GM21423 (cell line): ENCODE results near the gene RNASET2.
A peak's percentile ranks its signal among the peaks of the same experiment; 100 is the strongest.

Source experiments
- ATAC-seq: cut with Tn5 transposase; IDR thresholded peaks from one replicate; pipeline ENCODE4 v1.9.1; 2021; ENCODE audit warnings: mild to moderate bottlenecking, moderate library complexity; ENCODE audit not compliant: unreplicated experiment

RNASET2 gene, protein sequence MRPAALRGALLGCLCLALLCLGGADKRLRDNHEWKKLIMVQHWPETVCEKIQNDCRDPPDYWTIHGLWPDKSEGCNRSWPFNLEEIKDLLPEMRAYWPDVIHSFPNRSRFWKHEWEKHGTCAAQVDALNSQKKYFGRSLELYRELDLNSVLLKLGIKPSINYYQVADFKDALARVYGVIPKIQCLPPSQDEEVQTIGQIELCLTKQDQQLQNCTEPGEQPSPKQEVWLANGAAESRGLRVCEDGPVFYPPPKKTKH

DNA sequence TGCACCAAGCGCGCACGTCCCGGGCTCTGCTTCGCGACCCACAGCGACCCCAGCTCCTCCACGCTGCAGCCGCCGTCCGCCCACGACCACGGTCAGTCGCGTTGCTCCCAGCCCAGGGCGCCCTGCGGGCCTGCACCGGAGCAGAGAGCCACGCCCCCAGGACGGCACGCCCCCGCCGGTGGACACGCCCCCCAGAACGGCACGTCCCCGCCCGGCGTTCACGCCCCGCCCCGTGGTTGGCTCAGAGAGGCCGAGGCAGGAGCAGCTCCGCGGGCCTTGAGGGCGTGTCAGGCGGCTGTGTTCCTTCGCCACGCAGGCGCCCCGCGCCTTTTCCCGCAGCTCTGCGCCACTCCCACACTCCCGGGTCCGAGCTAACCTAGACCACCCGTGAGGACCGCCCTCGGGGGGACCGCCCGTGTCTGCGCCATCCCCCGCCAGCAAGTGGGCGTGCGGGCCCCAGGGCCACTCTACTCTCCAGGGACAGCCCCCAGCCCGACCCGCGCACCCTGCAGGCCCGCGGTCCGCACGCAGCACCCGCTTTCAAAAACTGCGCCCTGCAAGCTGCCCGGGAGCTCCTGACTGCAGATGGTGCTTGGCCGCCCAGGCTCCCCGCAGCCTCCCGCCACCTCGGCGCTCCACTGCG, at the start of gene RNASET2:
Gene RNASET2 (minus strand): TSS at position 107 of the 643 bp plus-strand sequence. CDS start 368 bp downstream, outside the sequence.
- peak; percentile 62 for ATAC-seq

DNA sequence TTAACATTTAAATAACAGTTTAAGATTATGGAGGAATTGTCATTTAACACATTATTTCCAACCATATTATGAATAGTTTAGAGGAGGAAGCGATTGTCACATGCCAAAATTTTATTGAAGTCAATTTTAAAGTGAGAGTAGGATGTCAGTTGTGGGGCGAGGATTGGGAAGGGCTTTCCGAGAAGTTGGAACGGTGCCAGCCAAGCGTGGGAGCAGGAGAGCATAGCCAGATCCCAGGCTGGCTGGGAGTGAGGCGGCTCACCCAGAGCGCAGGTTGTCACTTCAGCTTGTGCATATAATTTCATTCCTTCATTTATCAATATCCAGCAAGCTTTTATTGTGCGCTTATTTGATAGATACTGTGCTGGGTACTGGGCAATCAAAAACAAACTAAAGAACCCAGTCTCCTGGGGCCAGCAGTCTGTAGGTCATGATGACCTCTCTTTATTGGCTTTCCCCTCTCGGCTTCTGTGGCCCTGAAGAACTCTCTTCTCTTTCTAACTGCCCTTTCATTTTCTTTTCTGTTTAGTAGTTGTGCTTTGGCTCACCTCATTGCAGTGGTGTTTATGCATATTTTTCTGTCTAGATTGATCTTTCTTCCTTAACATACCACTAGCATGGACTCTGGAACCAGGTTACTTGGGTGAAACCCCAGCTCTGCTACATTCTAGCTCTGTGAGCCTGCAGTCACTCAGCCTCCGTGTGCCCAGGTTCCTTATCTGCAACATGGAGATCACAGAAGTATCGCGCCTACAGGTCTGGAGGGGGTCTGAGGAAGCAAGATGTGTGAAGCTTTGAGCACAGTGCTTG, 49.2 kb upstream of the RNASET2 start:
- ATAC-seq, result no peak

DNA sequence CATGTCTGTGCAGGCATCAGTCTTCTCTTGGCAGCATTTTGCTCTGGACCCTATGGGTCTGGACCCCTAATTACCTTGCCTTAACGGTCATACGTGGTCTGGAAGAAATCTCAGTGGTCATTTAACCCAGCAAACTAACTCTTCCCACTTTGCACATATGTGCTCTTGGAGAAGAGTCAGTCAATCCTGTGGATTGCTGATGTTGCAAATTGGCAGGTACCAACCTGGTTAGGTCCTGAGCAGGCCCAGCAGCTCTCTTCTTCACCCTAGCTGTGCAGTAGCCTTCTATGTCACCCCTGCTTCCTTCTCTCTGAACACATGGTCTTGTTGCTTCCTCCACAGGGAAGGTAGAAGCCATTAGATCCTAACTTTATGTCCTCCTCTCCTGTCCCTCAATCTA, 44.4 kb upstream of the RNASET2 start:
- no peak for ATAC-seq

DNA sequence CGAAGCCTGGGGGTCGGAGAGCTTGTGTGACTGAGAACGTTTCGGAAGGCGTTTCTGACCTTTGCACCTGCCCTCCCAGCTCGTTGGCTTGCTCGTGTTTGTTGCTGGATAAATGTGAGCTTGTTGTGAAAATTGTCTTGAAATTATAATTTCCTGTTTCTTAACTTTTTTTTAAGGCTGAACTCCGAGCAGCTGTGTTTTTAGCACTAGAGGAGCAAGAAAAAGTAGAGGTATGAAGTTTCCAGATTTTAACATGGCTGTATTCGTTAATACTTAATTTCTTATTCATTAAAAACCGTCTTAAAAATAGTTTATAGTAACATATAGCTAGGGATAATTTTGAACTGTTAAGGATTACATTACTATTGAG, 43.5 kb upstream of the RNASET2 start:
- ATAC-seq, result no peak

DNA sequence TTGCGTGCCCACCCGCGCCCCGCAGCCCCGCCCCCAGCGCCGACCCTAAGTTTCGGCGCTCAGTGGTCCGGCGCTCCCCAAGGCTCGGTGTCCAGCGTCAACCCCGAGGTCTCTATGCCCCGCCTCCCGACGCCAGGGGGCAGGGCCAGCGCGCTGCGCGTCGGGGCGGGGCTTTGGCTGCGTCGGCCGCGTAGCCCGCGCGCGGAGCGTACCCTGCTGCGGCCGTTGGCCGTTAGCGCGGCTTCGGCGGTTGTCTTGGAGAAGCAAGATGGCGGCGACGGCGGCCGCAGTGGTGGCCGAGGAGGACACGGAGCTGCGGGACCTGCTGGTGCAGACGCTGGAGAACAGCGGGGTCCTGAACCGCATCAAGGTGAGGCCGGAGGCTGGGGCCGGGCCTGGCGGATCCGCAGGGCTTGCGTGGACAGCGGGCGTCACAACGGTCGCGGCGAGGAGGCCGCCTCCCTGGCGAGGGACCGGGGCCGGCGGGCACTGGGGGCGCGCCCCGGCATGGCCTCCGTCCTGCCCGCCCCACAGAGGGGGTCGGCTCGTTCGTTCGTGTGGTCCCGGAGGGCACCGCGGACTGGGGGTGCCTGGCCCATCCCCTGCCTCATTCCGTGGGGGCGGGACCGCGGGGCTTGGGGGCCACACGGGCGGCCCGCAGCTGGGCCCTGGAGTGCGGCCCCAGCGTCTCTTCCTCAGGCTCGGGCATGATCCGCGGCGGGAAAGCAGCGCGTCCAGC, 43.0 kb upstream of the RNASET2 start, which contains the start of gene CEP43:
Gene CEP43 (plus strand): TSS at position 253 of the 739 bp plus-strand sequence. CDS start 16 bp downstream, at position 269.
- peak; percentile 90 for ATAC-seq

DNA sequence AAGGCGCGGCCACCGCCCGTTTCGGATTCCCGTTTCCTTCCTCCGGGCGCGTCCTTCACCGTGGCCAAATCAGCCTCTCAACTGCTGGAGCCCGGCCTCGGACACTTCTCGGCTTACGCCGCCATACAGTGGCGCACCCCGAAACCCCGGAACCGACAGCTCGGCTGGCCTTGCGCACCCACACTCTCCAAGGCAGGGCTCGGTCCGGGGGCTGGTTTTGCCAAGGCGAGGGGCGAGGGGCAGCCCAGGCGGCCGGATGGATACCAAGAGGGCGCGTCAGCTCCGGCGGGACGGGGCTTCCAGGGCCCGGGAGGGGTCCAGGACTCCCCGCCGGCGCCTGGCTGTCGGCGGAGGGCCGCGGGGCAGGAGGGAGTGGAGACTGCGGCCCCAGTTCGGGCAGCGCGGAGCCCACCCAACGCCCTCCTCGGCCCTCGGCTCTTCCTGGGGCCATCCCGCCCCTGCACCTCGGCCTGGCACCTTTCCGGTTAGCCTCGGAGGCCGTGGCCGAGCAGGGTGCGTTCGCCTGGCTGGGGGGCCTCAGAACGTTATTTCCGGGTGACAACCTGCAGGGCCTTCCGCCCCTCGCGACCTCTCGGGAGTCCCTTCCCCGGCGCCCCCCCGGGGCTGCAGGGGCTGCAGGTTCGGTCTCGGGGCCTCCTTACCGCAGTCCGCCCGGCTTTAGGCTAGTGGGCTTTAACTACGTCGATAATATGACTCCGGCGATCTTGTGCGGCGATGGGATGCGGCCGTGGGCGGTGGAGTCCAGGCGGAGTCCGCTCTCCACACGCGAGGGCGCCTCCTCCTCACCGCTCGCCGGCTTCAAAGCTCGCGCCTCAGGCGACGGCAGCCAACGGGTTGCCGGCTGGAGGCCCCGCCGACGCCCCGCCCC, 42.1 kb upstream of the RNASET2 start:
- peak; percentile 6 for ATAC-seq

DNA sequence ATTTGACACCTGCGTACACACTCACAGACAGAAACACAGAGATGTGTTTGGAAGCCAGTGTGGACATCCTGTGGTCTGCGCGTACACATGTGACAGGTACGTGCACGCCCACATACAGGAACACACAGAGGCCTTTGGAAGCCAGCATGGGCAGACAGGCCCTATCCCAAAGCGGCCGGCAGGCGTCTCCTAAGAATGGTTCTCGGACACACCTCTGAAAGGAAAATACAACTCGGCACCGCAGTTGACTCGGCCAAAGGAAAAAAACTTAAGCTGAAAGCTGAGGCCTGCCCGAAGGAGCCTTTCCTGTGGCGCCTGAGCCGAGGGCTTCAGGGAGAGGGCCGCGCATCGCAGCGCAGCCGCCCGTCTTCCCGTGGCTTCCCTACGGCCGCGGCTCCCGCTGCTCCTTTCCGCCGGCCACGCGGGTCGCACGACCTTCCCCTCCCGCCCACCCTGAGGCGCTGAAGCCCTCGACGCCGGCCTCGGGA, 41.5 kb upstream of the RNASET2 start:
- peak; percentile 21 for ATAC-seq

DNA sequence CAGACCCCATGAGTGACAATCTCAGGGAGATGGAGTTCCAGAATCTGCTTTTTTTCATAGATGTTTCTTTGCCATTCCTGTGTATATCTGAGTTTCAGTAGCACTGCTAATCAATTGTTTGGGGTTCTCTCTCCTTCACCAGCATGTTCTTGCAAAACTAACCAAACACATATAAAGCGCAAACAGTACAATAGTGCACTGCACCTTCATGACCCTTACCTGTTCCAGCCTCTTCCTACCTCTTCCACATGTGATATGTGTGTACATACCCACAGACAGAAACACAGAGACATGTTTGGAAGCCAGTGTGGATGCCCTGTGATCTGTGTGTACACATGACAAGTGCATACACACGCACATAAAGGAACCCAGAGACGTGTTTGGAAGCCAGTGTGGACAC, 41.0 kb upstream of the RNASET2 start:
- no peak for ATAC-seq

DNA sequence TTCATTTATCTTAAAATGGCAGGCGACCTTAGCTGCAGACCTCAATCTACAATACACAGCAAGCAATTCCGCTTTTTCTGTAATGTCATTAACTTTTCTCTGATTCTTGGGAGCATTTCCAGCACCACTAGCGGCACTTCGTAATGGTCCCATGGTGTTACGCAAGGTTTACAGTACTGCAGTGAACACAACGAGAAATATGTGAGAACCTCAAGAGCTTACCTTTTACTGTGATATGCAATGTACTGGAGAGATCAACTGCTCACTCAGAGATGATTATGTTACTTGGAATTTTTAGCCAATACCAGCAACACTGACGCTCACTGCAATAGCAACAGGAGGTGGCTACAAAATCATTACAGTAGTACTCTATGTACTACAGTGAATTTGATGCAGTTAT, 40.1 kb upstream of the RNASET2 start:
- ATAC-seq, result no peak

DNA sequence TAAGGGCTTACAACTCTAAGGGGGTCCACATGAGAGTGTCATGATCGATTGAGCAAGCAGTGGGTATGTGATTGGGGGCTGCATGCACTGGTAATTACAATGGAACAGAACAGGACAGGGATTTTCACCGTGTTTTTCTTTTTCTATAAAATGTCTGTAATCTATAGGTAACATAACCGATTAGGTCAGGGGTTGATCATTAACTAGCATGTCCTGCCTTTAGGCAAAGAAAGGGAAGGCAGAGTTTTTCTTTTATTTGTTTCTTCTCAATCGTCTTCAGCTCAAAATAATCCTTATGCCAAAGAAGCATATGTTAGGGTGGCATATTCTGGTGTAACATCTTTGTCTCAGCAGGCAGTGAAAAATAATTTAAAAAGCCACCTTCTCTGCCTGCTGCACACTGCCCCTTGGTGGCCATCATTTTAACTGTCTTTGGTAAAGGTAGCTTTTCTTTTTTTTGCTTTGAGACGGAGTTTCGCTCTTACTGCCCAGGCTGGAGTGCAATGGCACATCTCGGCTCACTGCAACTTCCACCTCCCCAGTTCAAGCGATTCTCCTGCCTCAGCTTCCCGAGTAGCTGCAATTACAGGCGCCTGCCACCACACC, 33.2 kb upstream of the RNASET2 start:
- peak; percentile 62 for ATAC-seq

DNA sequence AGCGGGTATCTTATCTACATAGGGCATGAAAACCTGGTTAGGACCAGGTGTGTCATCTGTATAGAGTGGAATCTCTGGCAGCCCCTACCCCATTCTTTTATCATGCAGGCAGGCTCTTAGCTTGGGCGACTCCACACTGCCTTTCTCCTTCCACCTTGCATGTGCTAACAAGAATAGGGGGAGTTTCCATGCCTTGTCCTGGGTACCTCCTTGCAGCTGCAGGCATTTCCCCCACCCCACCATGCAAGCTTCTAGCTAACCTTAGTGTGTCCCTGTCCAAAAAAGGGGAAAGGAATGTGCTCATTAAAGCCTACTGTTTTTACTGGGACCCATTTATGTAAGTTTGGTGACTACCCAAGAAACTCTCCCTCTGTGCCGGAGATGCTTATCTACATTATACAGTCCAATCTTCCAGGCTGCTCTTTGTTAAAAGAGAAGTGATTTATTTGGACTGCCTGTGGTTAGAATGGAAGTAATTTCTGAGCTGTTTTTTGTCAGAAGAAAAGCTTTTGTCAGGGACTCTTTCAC, 32.4 kb upstream of the RNASET2 start:
- no peak for ATAC-seq

DNA sequence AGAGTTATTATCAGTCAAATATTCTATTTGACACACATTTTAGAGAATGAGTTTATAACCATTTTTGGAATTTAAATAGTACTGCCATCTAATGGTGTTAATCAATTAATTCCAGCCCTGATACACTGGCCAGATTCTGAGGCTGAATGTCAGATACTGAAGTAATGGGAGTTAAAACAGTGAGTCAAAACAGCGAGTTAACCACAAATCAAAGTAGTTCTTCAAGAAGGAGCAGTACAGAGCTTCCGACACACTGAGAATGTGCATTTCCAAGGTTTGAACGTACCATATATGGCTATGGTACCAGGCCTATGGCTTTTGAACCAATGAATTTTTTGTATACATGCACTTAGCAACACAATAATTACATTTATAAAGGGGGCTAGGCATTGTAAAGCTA, 31.6 kb upstream of the RNASET2 start:
- no peak for ATAC-seq

DNA sequence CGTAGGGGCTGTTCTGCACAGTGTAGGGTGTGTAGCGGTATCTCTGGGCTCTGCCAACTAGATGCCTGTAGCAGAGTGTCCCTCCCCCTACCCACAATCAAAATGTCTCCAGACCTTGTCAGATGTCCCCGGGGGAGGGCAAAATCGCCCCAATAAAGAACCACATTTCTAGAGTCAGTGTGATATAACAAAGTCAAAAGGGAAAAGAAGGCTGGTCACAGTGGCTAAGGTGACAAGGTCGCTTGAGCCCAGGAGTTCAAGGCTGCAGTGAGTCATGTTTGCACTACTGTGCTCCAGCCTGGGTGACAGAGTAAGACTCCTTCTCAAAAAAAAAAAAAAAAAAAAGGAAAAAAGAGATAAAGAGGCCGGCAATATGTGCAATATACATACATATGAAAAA, 31.1 kb upstream of the RNASET2 start:
- ATAC-seq, result no peak

DNA sequence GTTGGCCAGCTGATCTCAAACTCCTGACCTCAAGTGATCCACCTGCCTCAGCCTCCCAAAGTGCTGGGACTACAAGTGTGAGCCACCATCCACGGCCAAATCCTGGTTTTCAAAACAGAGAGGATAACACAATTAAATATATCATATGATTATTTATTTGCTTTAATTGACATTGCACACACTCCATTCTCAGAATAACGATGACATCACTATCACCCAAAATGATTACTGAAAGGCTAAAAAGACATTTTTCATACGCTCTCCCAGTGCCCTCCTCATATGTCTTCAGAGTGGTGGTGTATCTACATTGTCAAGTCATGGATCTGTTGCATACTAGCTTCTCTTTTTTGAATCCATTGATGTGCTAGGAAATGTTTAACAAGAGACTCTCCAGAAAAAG, 24.4 kb upstream of the RNASET2 start:
- no peak for ATAC-seq

DNA sequence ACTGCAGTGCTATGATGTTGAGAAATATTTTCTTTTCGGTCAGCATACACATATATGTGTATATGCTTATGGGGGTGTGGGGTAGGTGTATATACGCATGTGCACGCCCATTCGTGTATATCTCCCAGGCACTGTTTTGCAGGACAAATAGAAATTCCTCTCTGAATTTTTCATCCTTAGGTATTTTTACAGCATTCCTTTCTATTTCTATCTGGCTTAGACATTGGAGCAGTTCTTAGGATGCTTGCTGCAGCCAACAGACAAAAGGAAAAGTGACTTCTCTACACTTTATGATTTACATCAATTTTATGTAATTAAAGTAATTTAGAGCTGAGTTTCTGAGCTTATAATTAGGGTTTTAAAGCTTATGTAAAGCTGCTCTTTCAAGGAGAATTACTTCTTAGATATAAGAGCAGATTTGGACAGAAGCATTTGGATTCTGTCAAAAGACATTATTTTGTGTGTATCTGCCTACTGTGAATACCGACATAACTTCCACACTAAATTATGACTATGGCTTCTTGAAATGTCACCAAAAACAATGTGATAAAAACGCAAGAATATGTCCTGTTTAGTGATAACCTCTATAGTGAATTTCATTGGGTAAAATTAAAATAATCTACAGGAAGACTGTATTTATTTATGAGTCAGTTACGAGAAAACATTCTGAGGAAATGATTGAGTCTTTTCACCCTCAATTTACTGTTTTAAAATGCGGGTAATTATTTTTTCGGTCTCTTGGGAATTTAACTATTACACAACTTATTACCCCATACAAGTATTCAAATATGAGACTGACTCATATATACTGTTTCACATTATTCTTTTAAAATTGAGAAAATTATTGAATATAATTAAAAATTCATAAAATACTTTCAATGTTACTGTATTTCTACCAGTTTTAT, 21.5 kb upstream of the RNASET2 start:
- ATAC-seq, result no peak

DNA sequence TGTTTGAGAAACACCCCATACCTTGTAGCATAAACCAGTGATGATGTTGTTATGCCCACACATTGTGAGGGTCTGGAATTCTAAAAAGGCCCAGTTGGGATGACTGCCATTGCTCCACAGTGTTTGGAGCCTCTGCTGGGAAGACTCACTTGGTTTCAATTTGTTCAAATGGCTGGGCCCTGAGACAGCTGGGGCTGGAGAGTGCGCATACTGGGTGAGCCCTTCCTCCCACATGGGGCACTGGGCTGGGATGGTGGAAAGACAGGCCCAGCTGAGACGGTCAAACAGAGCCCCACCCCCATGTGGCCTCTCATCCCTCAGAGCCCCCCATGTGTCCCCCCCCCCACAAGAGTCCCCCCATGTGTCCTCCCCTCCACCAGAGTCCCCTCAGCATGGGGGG, 20.3 kb upstream of the RNASET2 start:
- ATAC-seq, result no peak

DNA sequence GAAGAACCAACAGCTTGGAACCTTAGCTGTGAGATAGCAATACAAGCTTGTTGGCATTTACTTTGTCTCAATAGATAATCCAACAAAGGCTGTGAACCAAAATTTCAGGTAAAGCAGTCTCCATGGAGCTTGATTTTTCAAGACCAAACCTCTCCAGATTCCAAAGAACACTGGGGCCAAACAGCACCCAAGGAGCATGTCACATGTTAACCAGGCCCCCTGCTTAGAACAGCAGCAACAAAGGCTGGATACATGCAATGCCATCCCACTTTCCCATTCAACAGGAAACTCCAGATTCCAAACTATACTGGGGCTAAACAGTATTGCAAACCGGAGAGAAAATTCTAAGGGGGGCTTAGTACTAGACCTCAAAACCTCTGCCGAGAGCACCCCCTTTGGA, 15.8 kb upstream of the RNASET2 start:
- no peak for ATAC-seq

DNA sequence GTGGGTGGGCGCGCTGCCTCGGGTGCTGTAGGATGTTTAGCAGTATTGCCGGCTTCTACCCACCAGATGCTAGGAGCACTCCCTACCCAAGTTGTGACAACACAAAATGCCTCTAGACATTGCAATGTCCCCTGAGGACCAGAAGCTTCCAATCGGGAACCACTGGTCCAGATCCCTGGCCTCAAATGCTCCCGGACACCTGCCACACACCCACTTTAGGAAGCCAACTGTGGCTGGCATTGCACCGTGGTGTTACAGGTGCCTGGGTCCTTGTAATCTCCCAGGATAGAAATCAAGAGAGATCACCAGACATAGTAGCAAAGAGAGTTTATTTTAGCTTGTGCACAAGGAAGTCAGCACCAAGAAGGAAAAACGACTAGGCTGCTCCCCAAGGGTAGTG, 14.9 kb upstream of the RNASET2 start:
- ATAC-seq, result no peak
